ENCODE measurements around the gene NLK.

- TF ChIP-seq CTCF (IDR thresholded peaks at IDR 0.05) (no peak), POLR2A (IDR thresholded peaks at IDR 0.05) (no peak)
Observed at GRCh38 chr17:28049071-28049470, 6.6 kb downstream of the NLK start.
